HCT116 (cell line): Measurements from ENCODE around the gene GNA15. TPM values are rescaled to one million over a fixed set of nuclear protein-coding genes. Genes with fewer than 3 reads are reported as not detected.

Experiments
- ATAC-seq: fragments of 200-7000 bp; cut with Tn5 transposase; 2 replicates; pipeline ENCODE4 v1.9.1; 2020; ENCODE audit warnings: mild to moderate bottlenecking, moderate library complexity
- BruUV-seq: library from RNA; stranded (reverse); fragments of 400-500 nt; replicated peaks from 2 replicates; lab custom pipeline; 2021; lab: Mats Ljungman, UMichigan
- CTCF ChIA-PET: fragments of 300-600 bp; sonication (Branson Sonifier 250); formaldehyde crosslinking; loops from one replicate; lab custom pipeline; 2021; ENCODE audit warnings: antibody characterized with exemption; lab: Charles Lee
- POLR2A ChIA-PET: fragments of 300-600, 350-600 bp; sonication (Branson Sonifier 250); formaldehyde crosslinking; loops from one replicate; lab custom pipeline; 2021; ENCODE audit warnings: antibody characterized with exemption; lab: Charles Lee
- RAD21 ChIA-PET, 2 experiments: fragments of 300-600 bp; sonication (Branson Sonifier 250); formaldehyde crosslinking; loops; one replicate each; lab custom pipeline; 2023; ENCODE audit warnings: low total read pairs in 2 of 2; ENCODE audit not compliant: uncharacterized antibody in 2 of 2, unreplicated experiment in 2 of 2, low non-redundant PET in 1 of 2; lab: Charles Lee
- DNase-seq: peaks from one replicate; pipeline ENCODE4 v3.0.0-alpha.2; 2010; ENCODE audit warnings: low read depth, low spot score
- H2AFZ ChIP-seq: fragments of 200-600 bp; shearing (Covaris generic), sonication (generic); 2 replicates; pipeline ENCODE4 v1.6.1; 2017; ENCODE audit warnings: low read depth, mixed run types, mixed read lengths, antibody characterized with exemption, low read length; ENCODE audit not compliant: poor library complexity, severe bottlenecking
- H3K27ac ChIP-seq: 2 replicates; pipeline ENCODE4 v1.5.1; 2012; ENCODE audit warnings: low read depth, low read length
- H3K27me3 ChIP-seq: fragments of 200-600 bp; sonication (generic); 2 replicates; pipeline ENCODE4 v1.6.1; 2016; ENCODE audit warnings: mixed run types, low read length, mixed read lengths; ENCODE audit not compliant: insufficient read depth
- H3K36me3 ChIP-seq, 2 experiments: fragments of 200-500 bp in 1 of 2; fragments of 200-600 bp in 1 of 2; sonication (Bioruptor generic) in 1 of 2; sonication (generic) in 1 of 2; 2 replicates each; pipeline versions ENCODE4 v1.5.1 to v1.6.1; 2014 to 2016; ENCODE audit warnings: low read length in 2 of 2, inconsistent platforms in 1 of 2, mixed read lengths in 1 of 2, mixed run types in 1 of 2; ENCODE audit not compliant: insufficient read depth in 2 of 2, control insufficient read depth in 1 of 2
- H3K4me1 ChIP-seq, 2 experiments: fragments of 200-600 bp in 1 of 2; sonication (generic) in 1 of 2; 2 replicates each; pipeline versions ENCODE4 v1.5.1 to v1.6.1; 2012 to 2017; ENCODE audit warnings: low read length in 2 of 2, inconsistent platforms in 1 of 2, mild to moderate bottlenecking in 1 of 2, mixed read lengths in 1 of 2, mixed run types in 1 of 2, moderate library complexity in 1 of 2; ENCODE audit not compliant: insufficient read depth in 2 of 2, control insufficient read depth in 1 of 2
- H3K4me2 ChIP-seq: fragments of 200-600 bp; sonication (generic); 2 replicates; pipeline ENCODE4 v1.6.1; 2017; ENCODE audit warnings: mixed run types, low read length, mixed read lengths
- H3K4me3 ChIP-seq, 2 experiments: fragments of 200-600 bp in 1 of 2; sonication (generic) in 1 of 2; replicated peaks in 1 of 2; 2 replicates each; pipeline ENCODE4 v1.5.1; 2011 to 2016; ENCODE audit warnings: low read length in 2 of 2, control low read depth in 1 of 2, low read depth in 1 of 2, mild to moderate bottlenecking in 1 of 2, mixed read lengths in 1 of 2, mixed run types in 1 of 2
- H3K79me2 ChIP-seq: fragments of 200-600 bp; sonication (generic); 2 replicates; pipeline ENCODE4 v1.6.1; 2017; ENCODE audit warnings: mild to moderate bottlenecking, mixed run types, low read length, moderate library complexity, mixed read lengths; ENCODE audit not compliant: insufficient read depth
- H3K9ac ChIP-seq: fragments of 200-600 bp; sonication (generic); 2 replicates; pipeline ENCODE4 v1.6.1; 2016; ENCODE audit warnings: low read length, mixed read lengths
- H3K9me2 ChIP-seq: fragments of 200-600 bp; sonication (generic), shearing (Covaris generic); 2 replicates; pipeline ENCODE4 v1.6.1; 2017; ENCODE audit warnings: mixed run types, mild to moderate bottlenecking, moderate library complexity; ENCODE audit not compliant: insufficient read depth
- H3K9me3 ChIP-seq, 2 experiments: fragments of 200-500 bp in 1 of 2; fragments of 200-600 bp in 1 of 2; sonication (Bioruptor generic) in 1 of 2; sonication (generic) in 1 of 2; 2 replicates each; pipeline ENCODE4 v1.6.1; 2014 to 2017; ENCODE audit warnings: low read length in 2 of 2, mixed read lengths in 2 of 2, inconsistent platforms in 1 of 2, low read depth in 1 of 2, mild to moderate bottlenecking in 1 of 2, mixed run types in 1 of 2, moderate library complexity in 1 of 2; ENCODE audit not compliant: control insufficient read depth in 1 of 2, insufficient read depth in 1 of 2
- H4K20me1 ChIP-seq: fragments of 200-600 bp; sonication (generic), shearing (Covaris generic); 2 replicates; pipeline ENCODE4 v1.6.1; 2017; ENCODE audit warnings: mixed run types, mild to moderate bottlenecking, moderate library complexity; ENCODE audit not compliant: insufficient read depth
- ATF3 ChIP-seq: IDR thresholded peaks from 2 replicates; pipeline ENCODE4 v1.6.1; 2012
- CBX3 ChIP-seq: IDR thresholded peaks from 2 replicates; pipeline ENCODE4 v1.6.1; 2012; ENCODE audit warnings: low read depth
- CEBPB ChIP-seq: IDR thresholded peaks from 2 replicates; pipeline ENCODE4 v1.6.1; 2012; ENCODE audit warnings: low read depth
- ELF1 ChIP-seq: IDR thresholded peaks from 2 replicates; pipeline ENCODE4 v1.6.1; 2012; ENCODE audit warnings: low read depth, borderline replicate concordance
- JUND ChIP-seq: IDR thresholded peaks from 2 replicates; pipeline ENCODE4 v1.6.1; 2012
- POLR2AphosphoS5 ChIP-seq: IDR thresholded peaks from 2 replicates; pipeline ENCODE4 v1.6.1; 2011; ENCODE audit warnings: mild to moderate bottlenecking, low read depth, low read length, moderate library complexity
- TCF7L2 ChIP-seq: IDR thresholded peaks from 2 replicates; pipeline ENCODE4 v1.7.0; 2011; ENCODE audit warnings: borderline replicate concordance, inconsistent platforms; ENCODE audit not compliant: insufficient read depth, insufficient read length; ENCODE audit errors: extremely low read depth
- YY1 ChIP-seq: IDR thresholded peaks from 2 replicates; pipeline ENCODE4 v1.6.1; 2011; ENCODE audit warnings: low read length, low read depth, moderate library complexity, mild to moderate bottlenecking; ENCODE audit not compliant: insufficient replicate concordance; ENCODE audit errors: extremely low read depth
- ZFX ChIP-seq: fragments of 450-650 bp; IDR thresholded peaks from 2 replicates; pipeline ENCODE4 v1.6.1; 2017
- intact Hi-C: fragments of 100-400 bp; cut with micrococcal nuclease; formaldehyde crosslinking; loops from 2 replicates; pipeline ENCODE4 v1.10.0; 2022
- total RNA-seq: library from RNA; stranded (reverse); gene quantifications from one replicate; pipeline ENCODE4 v1.2.1, GENCODE V29; 2021; ENCODE audit not compliant: unreplicated experiment

The GNA15 gene
- total RNA-seq, 1 experiment from 2014 or later, result 1.5 TPM

DNA sequence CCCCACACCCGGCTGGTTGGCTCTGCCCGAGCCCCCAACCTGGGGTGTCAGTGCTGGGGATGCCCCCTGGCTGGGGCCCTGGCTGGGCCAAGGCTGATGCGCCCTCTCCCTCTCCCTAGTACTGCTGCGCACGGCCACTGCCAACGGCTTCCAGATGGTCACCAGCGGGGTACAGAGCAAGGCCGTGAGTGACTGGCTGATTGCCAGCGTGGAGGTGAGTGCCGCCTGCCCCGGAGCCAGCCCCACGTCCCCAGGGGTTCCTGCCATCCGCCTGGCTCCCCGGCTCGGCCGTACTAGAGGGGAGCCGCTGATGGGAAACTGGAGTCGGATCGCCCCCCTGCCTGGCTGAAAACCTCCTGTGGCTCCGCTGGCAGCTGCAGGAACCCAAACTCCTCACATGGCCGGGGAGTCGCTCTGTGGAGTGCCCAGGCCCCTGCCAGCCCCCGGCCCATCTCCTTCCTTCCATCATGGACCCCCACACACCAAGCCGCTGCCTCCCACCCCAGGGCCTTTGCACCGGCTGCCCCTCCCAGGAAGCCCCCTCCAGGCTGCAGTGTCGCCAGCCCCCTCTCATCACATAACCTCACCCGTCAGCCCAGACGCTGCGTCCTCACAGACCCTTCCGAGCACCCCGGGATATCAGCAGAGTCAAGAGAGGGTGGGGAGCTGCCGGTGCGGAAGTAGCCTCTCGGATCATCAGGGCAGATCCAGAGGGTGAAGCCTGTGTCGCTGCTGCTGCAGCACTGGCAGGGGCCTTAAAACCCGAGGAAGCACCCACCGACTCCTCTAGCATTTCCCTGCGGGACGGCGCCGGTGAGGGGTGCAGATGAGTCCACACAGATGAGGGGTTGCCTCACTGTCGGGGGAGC lies 60.5 kb downstream of the GNA15 start:
- RAD21 ChIA-PET, result no interaction called here
- no peak for ATAC-seq
- H3K27ac ChIP-seq, result no peak overlapping the region
- H3K4me1 ChIP-seq, result no peaks in the 10 kb centered on the region
- intact Hi-C loops, result no loop called here
- H3K9me2 ChIP-seq, result no peaks in the 10 kb centered on the region
- no peaks in the 10 kb centered on the region for H3K9me3 ChIP-seq
- peaks cover 45% of the 10 kb centered on the region for H3K79me2 ChIP-seq
- TF ChIP-seq ATF3 (no peak), ZFX (no peak), CBX3 (no peak), POLR2AphosphoS5 (no peak), JUND (no peak), YY1 (no peak), ELF1 (no peak)
- TF ChIP-seq, all 23 proteins: peak for 0
- no peak overlapping the region for H3K4me2 ChIP-seq
- peaks cover 7 to 33% of the 10 kb centered on the region in 2 experiments; a peak in 3 of 4 replicates for H3K36me3 ChIP-seq
- no peak for DNase-seq
- POLR2A ChIA-PET, result no interaction called here
- no peaks in the 10 kb centered on the region for H4K20me1 ChIP-seq
- no peak overlapping the region for H3K9ac ChIP-seq
- H3K4me3 ChIP-seq, result no peak overlapping the region
- H3K27me3 ChIP-seq, result no peaks in the 10 kb centered on the region
- no peak overlapping the region for H2AFZ ChIP-seq
- CTCF ChIA-PET, result no interaction called here
- no TSS peak for BruUV-seq

GRCh38 chr19:3196933-3197205 lies 61.0 kb downstream of the GNA15 start:
- ChIA-PET CTCF (no interaction called here), POLR2A (no interaction called here), RAD21 (no interaction called here)
- no TSS peak for BruUV-seq
- no peak for TF ChIP-seq CEBPB
- TF ChIP-seq POLR2AphosphoS5, result no peak
- TF ChIP-seq TCF7L2, result no peak
- Histone ChIP-seq H3K4me1 (no peaks in the 10 kb centered on the region), H3K36me3 (peaks cover 9 to 33% of the 10 kb centered on the region in 2 experiments; a peak in 3 of 4 replicates), H3K4me3 (no peak overlapping the region), H3K27ac (no peak overlapping the region), H3K9ac (no peak overlapping the region), H2AFZ (no peak overlapping the region), H3K9me2 (no peaks in the 10 kb centered on the region), H3K27me3 (no peaks in the 10 kb centered on the region), H3K9me3 (no peaks in the 10 kb centered on the region), H3K4me2 (no peak overlapping the region), H4K20me1 (no peaks in the 10 kb centered on the region), H3K79me2 (peaks cover 39% of the 10 kb centered on the region)
- DNase-seq, result no peak
- no peak for ATAC-seq
- intact Hi-C loops, result no loop called here
